Measurements from ENCODE around the gene CRACDL. TPM values are rescaled to one million over a fixed set of nuclear protein-coding genes. Genes with fewer than 3 reads are reported as not detected.

CRACDL gene
- total and polyA plus RNA-seq, 2 of the 13 experiments (the other 11 are each of a cell fraction or from before 2014, with no cell fraction given): 0.15 to 0.26 TPM

DNA sequence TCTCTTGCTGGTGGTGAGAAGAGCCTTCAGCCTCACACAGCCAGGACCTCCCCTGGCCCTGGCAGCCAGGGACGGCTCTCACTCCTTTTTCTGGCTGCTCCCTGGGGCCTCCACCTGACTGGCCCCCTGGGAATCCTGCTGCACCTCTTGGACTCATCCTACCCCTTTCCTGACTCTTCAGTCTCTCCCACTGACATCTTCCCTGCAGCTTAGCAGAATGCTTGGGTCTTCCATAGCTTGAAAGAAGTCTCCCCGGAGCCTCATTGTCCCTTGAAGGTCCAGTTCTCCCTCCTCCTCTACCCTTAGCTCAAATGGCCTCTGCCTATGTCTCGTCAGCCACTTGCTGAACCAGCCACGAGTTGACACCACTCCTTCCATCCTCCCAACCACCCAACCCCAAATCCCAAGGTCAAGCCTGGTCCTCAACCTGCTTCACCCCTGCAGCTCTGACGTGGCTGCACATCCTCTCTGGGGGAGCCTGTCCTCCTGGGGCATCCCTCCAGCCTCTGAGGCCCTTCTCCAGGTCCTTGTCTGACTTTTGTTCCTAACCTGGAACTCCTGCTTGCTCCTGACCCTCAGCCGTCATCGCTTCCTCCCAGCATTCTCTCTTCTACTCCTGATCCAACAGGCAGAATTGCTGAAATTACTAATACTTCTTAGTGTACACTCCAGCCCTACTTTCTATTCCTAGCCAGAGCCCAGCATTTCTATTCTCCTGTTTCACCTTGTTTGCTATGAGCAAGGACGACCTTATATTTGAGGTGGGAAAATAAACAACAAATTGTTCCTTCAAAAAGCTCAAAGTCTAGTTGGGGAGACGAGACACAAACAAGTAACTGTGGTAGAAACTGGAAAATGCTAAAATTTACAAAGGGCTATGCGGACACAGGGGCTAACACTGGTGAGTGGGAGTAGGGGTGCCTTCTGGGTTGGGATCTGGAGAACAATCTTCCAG is 136.4 kb downstream of the CRACDL start (continued):
- TF ChIP-seq, protein P1, sequence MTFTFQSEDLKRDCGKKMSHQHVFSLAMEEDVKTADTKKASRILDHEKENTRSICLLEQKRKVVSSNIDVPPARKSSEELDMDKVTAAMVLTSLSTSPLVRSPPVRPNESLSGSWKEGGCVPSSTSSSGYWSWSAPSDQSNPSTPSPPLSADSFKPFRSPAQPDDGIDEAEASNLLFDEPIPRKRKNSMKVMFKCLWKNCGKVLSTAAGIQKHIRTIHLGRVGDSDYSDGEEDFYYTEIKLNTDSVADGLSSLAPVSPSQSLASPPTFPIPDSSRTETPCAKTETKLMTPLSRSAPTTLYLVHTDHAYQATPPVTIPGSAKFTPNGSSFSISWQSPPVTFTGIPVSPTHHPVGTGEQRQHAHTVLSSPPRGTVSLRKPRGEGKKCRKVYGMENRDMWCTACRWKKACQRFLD (CRISPR knock-in tag; IDR thresholded peaks at IDR 0.05; ENCODE audit: borderline replicate concordance): no peak
- TF ChIP-seq KDM5B (CRISPR knock-in tag; IDR thresholded peaks at IDR 0.05; ENCODE audit: borderline replicate concordance): 0 out of 2 replicates have a peak, but pooled peaks have one; percentile 21
- no peak for TF ChIP-seq ZSCAN20 (CRISPR knock-in tag; IDR thresholded peaks at IDR 0.05; ENCODE audit: borderline replicate concordance)
- TF ChIP-seq, protein P2, sequence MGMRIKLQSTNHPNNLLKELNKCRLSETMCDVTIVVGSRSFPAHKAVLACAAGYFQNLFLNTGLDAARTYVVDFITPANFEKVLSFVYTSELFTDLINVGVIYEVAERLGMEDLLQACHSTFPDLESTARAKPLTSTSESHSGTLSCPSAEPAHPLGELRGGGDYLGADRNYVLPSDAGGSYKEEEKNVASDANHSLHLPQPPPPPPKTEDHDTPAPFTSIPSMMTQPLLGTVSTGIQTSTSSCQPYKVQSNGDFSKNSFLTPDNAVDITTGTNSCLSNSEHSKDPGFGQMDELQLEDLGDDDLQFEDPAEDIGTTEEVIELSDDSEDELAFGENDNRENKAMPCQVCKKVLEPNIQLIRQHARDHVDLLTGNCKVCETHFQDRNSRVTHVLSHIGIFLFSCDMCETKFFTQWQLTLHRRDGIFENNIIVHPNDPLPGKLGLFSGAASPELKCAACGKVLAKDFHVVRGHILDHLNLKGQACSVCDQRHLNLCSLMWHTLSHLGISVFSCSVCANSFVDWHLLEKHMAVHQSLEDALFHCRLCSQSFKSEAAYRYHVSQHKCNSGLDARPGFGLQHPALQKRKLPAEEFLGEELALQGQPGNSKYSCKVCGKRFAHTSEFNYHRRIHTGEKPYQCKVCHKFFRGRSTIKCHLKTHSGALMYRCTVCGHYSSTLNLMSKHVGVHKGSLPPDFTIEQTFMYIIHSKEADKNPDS (CRISPR knock-in tag; IDR thresholded peaks at IDR 0.05): 0 out of 2 replicates have a peak, but pooled peaks have one; percentile 28
- no peak for TF ChIP-seq SRSF9 (IDR thresholded peaks at IDR 0.05; ENCODE audit: borderline replicate concordance, insufficient read depth, low read depth, low read length, poor library complexity, severe bottlenecking)
- TF ChIP-seq ZNF879 (CRISPR knock-in tag; IDR thresholded peaks at IDR 0.05): no peak
- no peak for TF ChIP-seq RAD51 (IDR thresholded peaks at IDR 0.05; ENCODE audit: borderline replicate concordance)
- TF ChIP-seq, protein P3, sequence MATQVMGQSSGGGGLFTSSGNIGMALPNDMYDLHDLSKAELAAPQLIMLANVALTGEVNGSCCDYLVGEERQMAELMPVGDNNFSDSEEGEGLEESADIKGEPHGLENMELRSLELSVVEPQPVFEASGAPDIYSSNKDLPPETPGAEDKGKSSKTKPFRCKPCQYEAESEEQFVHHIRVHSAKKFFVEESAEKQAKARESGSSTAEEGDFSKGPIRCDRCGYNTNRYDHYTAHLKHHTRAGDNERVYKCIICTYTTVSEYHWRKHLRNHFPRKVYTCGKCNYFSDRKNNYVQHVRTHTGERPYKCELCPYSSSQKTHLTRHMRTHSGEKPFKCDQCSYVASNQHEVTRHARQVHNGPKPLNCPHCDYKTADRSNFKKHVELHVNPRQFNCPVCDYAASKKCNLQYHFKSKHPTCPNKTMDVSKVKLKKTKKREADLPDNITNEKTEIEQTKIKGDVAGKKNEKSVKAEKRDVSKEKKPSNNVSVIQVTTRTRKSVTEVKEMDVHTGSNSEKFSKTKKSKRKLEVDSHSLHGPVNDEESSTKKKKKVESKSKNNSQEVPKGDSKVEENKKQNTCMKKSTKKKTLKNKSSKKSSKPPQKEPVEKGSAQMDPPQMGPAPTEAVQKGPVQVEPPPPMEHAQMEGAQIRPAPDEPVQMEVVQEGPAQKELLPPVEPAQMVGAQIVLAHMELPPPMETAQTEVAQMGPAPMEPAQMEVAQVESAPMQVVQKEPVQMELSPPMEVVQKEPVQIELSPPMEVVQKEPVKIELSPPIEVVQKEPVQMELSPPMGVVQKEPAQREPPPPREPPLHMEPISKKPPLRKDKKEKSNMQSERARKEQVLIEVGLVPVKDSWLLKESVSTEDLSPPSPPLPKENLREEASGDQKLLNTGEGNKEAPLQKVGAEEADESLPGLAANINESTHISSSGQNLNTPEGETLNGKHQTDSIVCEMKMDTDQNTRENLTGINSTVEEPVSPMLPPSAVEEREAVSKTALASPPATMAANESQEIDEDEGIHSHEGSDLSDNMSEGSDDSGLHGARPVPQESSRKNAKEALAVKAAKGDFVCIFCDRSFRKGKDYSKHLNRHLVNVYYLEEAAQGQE (IDR thresholded peaks at IDR 0.05; ENCODE audit: borderline replicate concordance in 1 of 2, low read depth in 1 of 2, low read length in 2 of 2): 0 out of 4 replicates have a peak, but pooled peaks of 1 of the 2 experiments have one; percentile 15
- TF ChIP-seq, protein P4, sequence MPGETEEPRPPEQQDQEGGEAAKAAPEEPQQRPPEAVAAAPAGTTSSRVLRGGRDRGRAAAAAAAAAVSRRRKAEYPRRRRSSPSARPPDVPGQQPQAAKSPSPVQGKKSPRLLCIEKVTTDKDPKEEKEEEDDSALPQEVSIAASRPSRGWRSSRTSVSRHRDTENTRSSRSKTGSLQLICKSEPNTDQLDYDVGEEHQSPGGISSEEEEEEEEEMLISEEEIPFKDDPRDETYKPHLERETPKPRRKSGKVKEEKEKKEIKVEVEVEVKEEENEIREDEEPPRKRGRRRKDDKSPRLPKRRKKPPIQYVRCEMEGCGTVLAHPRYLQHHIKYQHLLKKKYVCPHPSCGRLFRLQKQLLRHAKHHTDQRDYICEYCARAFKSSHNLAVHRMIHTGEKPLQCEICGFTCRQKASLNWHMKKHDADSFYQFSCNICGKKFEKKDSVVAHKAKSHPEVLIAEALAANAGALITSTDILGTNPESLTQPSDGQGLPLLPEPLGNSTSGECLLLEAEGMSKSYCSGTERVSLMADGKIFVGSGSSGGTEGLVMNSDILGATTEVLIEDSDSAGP (CRISPR knock-in tag; IDR thresholded peaks at IDR 0.05; ENCODE audit: borderline replicate concordance): peak; percentile 31; the same call in 1 of the 2 replicates
- TF ChIP-seq AHR (CRISPR knock-in tag; IDR thresholded peaks at IDR 0.05): peak; percentile 34; the same call in 1 of the 2 replicates
- TF ChIP-seq FOXA1 (IDR thresholded peaks at IDR 0.05): no peak
- 0 out of 2 replicates have a peak, but pooled peaks have one; percentile 24 for TF ChIP-seq FOXA1 (CRISPR knock-in tag; IDR thresholded peaks at IDR 0.05)
- TF ChIP-seq, protein P5, sequence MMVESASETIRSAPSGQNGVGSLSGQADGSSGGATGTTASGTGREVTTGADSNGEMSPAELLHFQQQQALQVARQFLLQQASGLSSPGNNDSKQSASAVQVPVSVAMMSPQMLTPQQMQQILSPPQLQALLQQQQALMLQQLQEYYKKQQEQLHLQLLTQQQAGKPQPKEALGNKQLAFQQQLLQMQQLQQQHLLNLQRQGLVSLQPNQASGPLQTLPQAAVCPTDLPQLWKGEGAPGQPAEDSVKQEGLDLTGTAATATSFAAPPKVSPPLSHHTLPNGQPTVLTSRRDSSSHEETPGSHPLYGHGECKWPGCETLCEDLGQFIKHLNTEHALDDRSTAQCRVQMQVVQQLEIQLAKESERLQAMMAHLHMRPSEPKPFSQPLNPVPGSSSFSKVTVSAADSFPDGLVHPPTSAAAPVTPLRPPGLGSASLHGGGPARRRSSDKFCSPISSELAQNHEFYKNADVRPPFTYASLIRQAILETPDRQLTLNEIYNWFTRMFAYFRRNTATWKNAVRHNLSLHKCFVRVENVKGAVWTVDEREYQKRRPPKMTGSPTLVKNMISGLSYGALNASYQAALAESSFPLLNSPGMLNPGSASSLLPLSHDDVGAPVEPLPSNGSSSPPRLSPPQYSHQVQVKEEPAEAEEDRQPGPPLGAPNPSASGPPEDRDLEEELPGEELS (CRISPR knock-in tag; IDR thresholded peaks at IDR 0.05): peak; percentile 77
- TF ChIP-seq, protein P6, sequence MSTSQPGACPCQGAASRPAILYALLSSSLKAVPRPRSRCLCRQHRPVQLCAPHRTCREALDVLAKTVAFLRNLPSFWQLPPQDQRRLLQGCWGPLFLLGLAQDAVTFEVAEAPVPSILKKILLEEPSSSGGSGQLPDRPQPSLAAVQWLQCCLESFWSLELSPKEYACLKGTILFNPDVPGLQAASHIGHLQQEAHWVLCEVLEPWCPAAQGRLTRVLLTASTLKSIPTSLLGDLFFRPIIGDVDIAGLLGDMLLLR (CRISPR knock-in tag; IDR thresholded peaks at IDR 0.05): 0 out of 2 replicates have a peak, but pooled peaks have one; percentile 5
